GM12878 (cell line): ENCODE data around the gene CARD10.

Experiments
- ASH2L ChIP-seq: fragments of 300-600, 200-600 bp; sonication (generic); IDR thresholded peaks from 2 replicates; pipeline ENCODE4 v1.6.1; 2017; ENCODE audit warnings: low read depth, mild to moderate bottlenecking, borderline replicate concordance
- CREB1 ChIP-seq: IDR thresholded peaks from 2 replicates; pipeline ENCODE4 v1.6.1; 2012; ENCODE audit warnings: low read depth, mild to moderate bottlenecking, inconsistent platforms
- EED ChIP-seq: sonication (generic); IDR thresholded peaks from 2 replicates; pipeline ENCODE4 v1.6.1; 2016; ENCODE audit warnings: antibody characterized with exemption, low read depth
- EP300 ChIP-seq, 2 experiments: fragments of 150-350 bp in 1 of 2; IDR thresholded peaks; 2 replicates each; pipeline ENCODE4 v1.6.1; 2011 to 2012; ENCODE audit warnings: low read depth in 2 of 2, low read length in 2 of 2, borderline replicate concordance in 1 of 2, improper control_type of control experiment in 1 of 2, inconsistent platforms in 1 of 2; ENCODE audit not compliant: control insufficient read depth in 1 of 2
- FOXK2 ChIP-seq: fragments of 450-650 bp; IDR thresholded peaks from 2 replicates; pipeline ENCODE4 v1.6.1; 2017; ENCODE audit warnings: mild to moderate bottlenecking, moderate library complexity
- MYB ChIP-seq: fragments of 150-350 bp; IDR thresholded peaks from 2 replicates; pipeline ENCODE4 v1.6.1; 2014; ENCODE audit warnings: mild to moderate bottlenecking, low read depth, low read length, borderline replicate concordance
- YY1 ChIP-seq: IDR thresholded peaks from 2 replicates; pipeline ENCODE4 v1.6.1; 2011; ENCODE audit warnings: low read depth, mild to moderate bottlenecking, low read length
- TF ChIP-seq, protein P1 (sequence below), 3 experiments: IDR thresholded peaks in 2 of 3; conservative IDR thresholded peaks in 1 of 3; 2 replicates each; pipeline ENCODE4 v1.5.1; 2011; ENCODE audit warnings: low read depth in 3 of 3, low read length in 3 of 3, mild to moderate bottlenecking in 3 of 3, control low read depth in 2 of 3, moderate library complexity in 2 of 3, inconsistent platforms in 1 of 3, mixed read lengths in 1 of 3; ENCODE audit not compliant: control insufficient read depth in 2 of 3, insufficient read depth in 1 of 3; ENCODE audit errors: extremely low read depth in 1 of 3
- TF ChIP-seq, protein P2 (sequence below): fragments of 450-650 bp; IDR thresholded peaks from 2 replicates; pipeline ENCODE4 v1.6.1; 2016; ENCODE audit warnings: mild to moderate bottlenecking, moderate library complexity, borderline replicate concordance

- no peak for TF ChIP-seq ASH2L
- TF ChIP-seq, protein P1, sequence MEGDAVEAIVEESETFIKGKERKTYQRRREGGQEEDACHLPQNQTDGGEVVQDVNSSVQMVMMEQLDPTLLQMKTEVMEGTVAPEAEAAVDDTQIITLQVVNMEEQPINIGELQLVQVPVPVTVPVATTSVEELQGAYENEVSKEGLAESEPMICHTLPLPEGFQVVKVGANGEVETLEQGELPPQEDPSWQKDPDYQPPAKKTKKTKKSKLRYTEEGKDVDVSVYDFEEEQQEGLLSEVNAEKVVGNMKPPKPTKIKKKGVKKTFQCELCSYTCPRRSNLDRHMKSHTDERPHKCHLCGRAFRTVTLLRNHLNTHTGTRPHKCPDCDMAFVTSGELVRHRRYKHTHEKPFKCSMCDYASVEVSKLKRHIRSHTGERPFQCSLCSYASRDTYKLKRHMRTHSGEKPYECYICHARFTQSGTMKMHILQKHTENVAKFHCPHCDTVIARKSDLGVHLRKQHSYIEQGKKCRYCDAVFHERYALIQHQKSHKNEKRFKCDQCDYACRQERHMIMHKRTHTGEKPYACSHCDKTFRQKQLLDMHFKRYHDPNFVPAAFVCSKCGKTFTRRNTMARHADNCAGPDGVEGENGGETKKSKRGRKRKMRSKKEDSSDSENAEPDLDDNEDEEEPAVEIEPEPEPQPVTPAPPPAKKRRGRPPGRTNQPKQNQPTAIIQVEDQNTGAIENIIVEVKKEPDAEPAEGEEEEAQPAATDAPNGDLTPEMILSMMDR (IDR thresholded peaks at IDR 0.05 in 2 of 3, conservative IDR thresholded peaks at IDR 0.05 in 1 of 3; ENCODE audit: control insufficient read depth in 2 of 3, extremely low read depth in 1 of 3, insufficient read depth in 1 of 3, low read depth in 3 of 3, low read length in 3 of 3): no peak
- TF ChIP-seq FOXK2: no peak
- no peak for TF ChIP-seq EED
- TF ChIP-seq MYB: no peak
- no peak for TF ChIP-seq YY1
- TF ChIP-seq, protein P2, sequence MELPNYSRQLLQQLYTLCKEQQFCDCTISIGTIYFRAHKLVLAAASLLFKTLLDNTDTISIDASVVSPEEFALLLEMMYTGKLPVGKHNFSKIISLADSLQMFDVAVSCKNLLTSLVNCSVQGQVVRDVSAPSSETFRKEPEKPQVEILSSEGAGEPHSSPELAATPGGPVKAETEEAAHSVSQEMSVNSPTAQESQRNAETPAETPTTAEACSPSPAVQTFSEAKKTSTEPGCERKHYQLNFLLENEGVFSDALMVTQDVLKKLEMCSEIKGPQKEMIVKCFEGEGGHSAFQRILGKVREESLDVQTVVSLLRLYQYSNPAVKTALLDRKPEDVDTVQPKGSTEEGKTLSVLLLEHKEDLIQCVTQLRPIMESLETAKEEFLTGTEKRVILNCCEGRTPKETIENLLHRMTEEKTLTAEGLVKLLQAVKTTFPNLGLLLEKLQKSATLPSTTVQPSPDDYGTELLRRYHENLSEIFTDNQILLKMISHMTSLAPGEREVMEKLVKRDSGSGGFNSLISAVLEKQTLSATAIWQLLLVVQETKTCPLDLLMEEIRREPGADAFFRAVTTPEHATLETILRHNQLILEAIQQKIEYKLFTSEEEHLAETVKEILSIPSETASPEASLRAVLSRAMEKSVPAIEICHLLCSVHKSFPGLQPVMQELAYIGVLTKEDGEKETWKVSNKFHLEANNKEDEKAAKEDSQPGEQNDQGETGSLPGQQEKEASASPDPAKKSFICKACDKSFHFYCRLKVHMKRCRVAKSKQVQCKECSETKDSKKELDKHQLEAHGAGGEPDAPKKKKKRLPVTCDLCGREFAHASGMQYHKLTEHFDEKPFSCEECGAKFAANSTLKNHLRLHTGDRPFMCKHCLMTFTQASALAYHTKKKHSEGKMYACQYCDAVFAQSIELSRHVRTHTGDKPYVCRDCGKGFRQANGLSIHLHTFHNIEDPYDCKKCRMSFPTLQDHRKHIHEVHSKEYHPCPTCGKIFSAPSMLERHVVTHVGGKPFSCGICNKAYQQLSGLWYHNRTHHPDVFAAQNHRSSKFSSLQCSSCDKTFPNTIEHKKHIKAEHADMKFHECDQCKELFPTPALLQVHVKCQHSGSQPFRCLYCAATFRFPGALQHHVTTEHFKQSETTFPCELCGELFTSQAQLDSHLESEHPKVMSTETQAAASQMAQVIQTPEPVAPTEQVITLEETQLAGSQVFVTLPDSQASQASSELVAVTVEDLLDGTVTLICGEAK: no peak
- TF ChIP-seq CREB1: no peak
- TF ChIP-seq EP300 (IDR thresholded peaks at IDR 0.05; ENCODE audit: borderline replicate concordance in 1 of 2, control insufficient read depth in 1 of 2, low read depth in 2 of 2, low read length in 2 of 2): no peak
Observed at GRCh38 chr22:37551981-37552380, 32.8 kb upstream of the CARD10 start.
